Activated naive CD8-positive, alpha-beta T cell treated with anti-CD3 and anti-CD28 coated beads, Interleukin-2, amount 50 U/mL, for 24 hours (primary cell): ENCODE results near the gene ANKRD53.
"Not testable (repeated sequence)": the region's sequence is repeated elsewhere in the genome, so short reads cannot be mapped to it uniquely, and the experiment has no call there.

Experiments
- ATAC-seq: fragments of 150-1000 bp; cut with Tn5 transposase; one replicate; pipeline ENCODE4 v1.10.0; 2021
- DNase-seq: peaks from one replicate; pipeline ENCODE4 v3.0.0; 2021
- H3K27ac Mint-ChIP-seq: one replicate; pipeline ENCODE4 v1.8.0; 2021; ENCODE audit warnings: mild to moderate bottlenecking, mixed read lengths
- H3K27me3 Mint-ChIP-seq: one replicate; pipeline ENCODE4 v1.8.0; 2021; ENCODE audit warnings: mixed read lengths
- H3K36me3 Mint-ChIP-seq: one replicate; pipeline ENCODE4 v1.8.0; 2021; ENCODE audit warnings: low read depth, mixed read lengths
- H3K4me1 Mint-ChIP-seq: one replicate; pipeline ENCODE4 v1.8.0; 2021; ENCODE audit warnings: mixed read lengths
- H3K4me3 Mint-ChIP-seq: one replicate; pipeline ENCODE4 v1.8.0; 2021; ENCODE audit warnings: mild to moderate bottlenecking, moderate library complexity, mixed read lengths
- H3K9me3 Mint-ChIP-seq: one replicate; pipeline ENCODE4 v1.8.0; 2021; ENCODE audit warnings: mixed read lengths

ANKRD53 gene

GRCh38 chr2:70987386-70987785 lies 9.0 kb downstream of the ANKRD53 start:
- Mint-ChIP-seq H3K9me3 (no peaks in the 10 kb centered on the region), H3K27me3 (no peaks in the 10 kb centered on the region), H3K27ac (no peak overlapping the region), H3K4me1 (peaks cover 17% of the 10 kb centered on the region), H3K36me3 (peaks cover 26% of the 10 kb centered on the region), H3K4me3 (no peak overlapping the region)
- ATAC-seq (no peak), DNase-seq (no peak)

- Mint-ChIP-seq H3K4me1 (peaks cover 23% of the 10 kb centered on the region), H3K4me3 (no peak overlapping the region), H3K36me3 (peaks cover 26% of the 10 kb centered on the region), H3K27ac (peak overlapping the region; percentile 52), H3K27me3 (no peaks in the 10 kb centered on the region), H3K9me3 (no peaks in the 10 kb centered on the region)
- ATAC-seq (no peak), DNase-seq (no peak)
Measured at GRCh38 chr2:70988151-70988550, 9.7 kb downstream of the ANKRD53 start.

DNA sequence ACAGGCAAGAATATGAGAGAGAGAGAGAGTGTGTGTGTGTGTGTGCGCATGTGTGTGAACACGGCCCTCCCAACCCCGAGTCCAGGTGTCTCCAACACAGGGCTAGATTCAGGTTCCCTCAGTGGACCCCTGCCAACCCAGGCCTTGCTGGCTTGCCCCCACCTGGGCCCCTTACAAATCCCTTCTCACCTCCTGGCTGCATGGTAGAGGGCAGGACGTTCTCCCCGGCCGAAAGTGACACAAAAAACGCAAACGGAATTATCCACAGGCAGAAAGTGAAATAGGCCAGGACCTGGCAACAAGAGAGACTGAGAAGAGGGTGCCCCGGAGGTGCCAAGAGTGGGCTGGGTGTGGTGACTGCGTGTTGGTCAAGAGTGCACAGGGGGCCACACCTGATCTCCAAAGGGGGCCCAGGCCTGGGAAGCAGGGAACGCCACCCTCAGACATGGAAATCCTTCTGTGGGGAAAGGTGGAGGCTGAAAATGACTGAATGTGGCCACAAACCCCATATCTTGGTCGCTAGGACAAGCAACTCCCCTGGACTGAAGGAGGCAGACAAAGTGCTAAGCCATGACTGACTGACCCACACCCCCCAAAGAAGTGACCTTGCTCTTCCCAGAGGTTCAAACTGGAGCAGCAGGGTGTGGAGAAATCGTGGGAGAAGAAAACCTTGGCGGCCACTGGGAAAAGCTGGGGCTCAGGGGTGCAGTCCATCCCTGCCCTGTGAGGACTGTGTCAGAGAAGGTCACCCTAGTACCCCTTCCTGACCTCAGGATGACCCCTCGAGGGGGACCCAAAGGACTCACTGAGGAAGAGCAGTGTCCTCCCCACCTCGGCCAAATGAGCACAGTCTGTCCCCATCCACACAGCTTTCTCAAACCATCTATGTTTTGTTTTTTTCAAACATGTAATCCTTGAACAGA lies 10.6 kb downstream of the ANKRD53 start:
- Mint-ChIP-seq H3K9me3 (no peaks in the 10 kb centered on the region), H3K36me3 (peaks cover 28% of the 10 kb centered on the region), H3K27me3 (no peaks in the 10 kb centered on the region), H3K4me3 (no peak overlapping the region), H3K4me1 (peaks cover 31% of the 10 kb centered on the region), H3K27ac (peak overlapping the region; percentile 52)
- DNase-seq (no peak), ATAC-seq (no peak)

DNA sequence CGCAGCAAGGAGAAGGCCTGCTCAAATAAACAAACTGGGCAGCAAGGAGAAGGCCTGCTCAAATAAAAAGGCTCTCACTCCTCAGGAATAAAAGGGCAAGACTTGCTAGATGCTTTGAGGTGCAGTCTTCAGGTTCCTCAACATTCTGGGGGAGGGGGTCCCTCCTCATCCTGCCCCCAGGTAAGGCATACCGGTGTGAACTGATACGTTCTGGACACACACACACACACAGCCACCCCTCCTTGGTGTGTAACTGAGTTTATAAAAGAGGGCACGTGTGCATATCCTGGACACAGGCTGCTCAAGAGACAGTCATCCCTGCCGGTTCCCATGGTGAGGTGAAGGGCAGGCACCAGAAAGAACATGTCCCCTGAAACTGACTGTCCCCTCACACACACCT lies 11.8 kb downstream of the ANKRD53 start:
- Mint-ChIP-seq H3K4me3 (no peak overlapping the region), H3K27me3 (no peaks in the 10 kb centered on the region), H3K36me3 (peaks cover 29% of the 10 kb centered on the region), H3K27ac (no peak overlapping the region), H3K4me1 (peaks cover 24% of the 10 kb centered on the region), H3K9me3 (no peaks in the 10 kb centered on the region)
- DNase-seq (no peak), ATAC-seq (no peak)

- Mint-ChIP-seq H3K27ac (no peak overlapping the region), H3K4me3 (no peak overlapping the region), H3K36me3 (peaks cover 22% of the 10 kb centered on the region), H3K9me3 (no peaks in the 10 kb centered on the region), H3K4me1 (peaks cover 28% of the 10 kb centered on the region), H3K27me3 (no peaks in the 10 kb centered on the region)
- ATAC-seq (no peak), DNase-seq (no peak)
Measured at GRCh38 chr2:70991142-70991541, 12.7 kb downstream of the ANKRD53 start.

DNA sequence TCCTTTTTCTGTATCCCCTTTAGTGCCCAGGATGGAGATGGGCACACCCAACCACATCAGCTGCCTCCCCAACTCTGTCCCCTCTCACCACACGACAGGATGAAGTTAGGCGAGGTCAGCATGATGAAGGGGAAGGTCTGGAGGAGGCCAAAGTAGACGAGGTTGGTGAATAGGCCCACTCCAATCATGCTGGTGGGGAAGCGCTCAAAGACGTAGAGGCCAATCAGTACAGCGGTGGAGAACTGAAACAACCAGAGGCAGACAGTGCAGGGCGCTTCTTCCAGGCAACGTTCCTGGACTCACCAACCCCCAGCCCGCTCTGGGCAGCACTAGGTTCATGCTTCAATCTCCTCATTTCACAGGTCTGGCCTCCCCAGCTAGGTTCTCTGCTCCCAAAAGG lies 13.3 kb downstream of the ANKRD53 start:
- Mint-ChIP-seq H3K4me3 (no peak overlapping the region), H3K27me3 (no peaks in the 10 kb centered on the region), H3K4me1 (peaks cover 28% of the 10 kb centered on the region), H3K27ac (peak overlapping the region; percentile 54), H3K36me3 (peaks cover 16% of the 10 kb centered on the region), H3K9me3 (no peaks in the 10 kb centered on the region)
- no peak for ATAC-seq
- no peak for DNase-seq

GRCh38 chr2:70992945-70993853 lies 14.8 kb downstream of the ANKRD53 start:
- Mint-ChIP-seq H3K36me3 (peaks cover 15% of the 10 kb centered on the region), H3K9me3 (no peaks in the 10 kb centered on the region), H3K4me1 (peaks cover 28% of the 10 kb centered on the region), H3K4me3 (peak overlapping the region; percentile 97), H3K27me3 (no peaks in the 10 kb centered on the region), H3K27ac (peak overlapping the region; percentile 96)
- no peak for DNase-seq
- ATAC-seq, result no peak

- ATAC-seq (peak; percentile 33), DNase-seq (peak; percentile 67)
- H3K36me3 Mint-ChIP-seq, result peaks cover 15% of the 10 kb centered on the region
- no peaks in the 10 kb centered on the region for H3K9me3 Mint-ChIP-seq
- H3K4me1 Mint-ChIP-seq, result peaks cover 28% of the 10 kb centered on the region
- H3K27ac Mint-ChIP-seq, result peak overlapping the region; percentile 96
- peak overlapping the region; percentile 97 for H3K4me3 Mint-ChIP-seq
- H3K27me3 Mint-ChIP-seq, result no peaks in the 10 kb centered on the region
Measured at GRCh38 chr2:70994009-70994698, 15.7 kb downstream of the ANKRD53 start.

- DNase-seq (peak; percentile 93), ATAC-seq (peak; percentile 99)
- H3K27me3 Mint-ChIP-seq, result no peaks in the 10 kb centered on the region
- peak within 1 kb of the TSS; percentile 97 for H3K4me3 Mint-ChIP-seq
- peaks cover 15% of the 10 kb centered on the region for H3K36me3 Mint-ChIP-seq
- H3K27ac Mint-ChIP-seq, result peak within 1 kb of the TSS; percentile 96
- H3K9me3 Mint-ChIP-seq, result no peaks in the 10 kb centered on the region
- peaks cover 30% of the 10 kb centered on the region for H3K4me1 Mint-ChIP-seq
Measured at GRCh38 chr2:70994699-70995425, 16.4 kb downstream of the ANKRD53 start, which contains the start of gene TEX261. TEX261 (minus strand) TSS chr2:70994873; CDS start chr2:70994757, 116 bp downstream.

- DNase-seq, result peak; percentile 44
- Mint-ChIP-seq H3K4me3 (peak overlapping the region; percentile 82), H3K27me3 (no peaks in the 10 kb centered on the region), H3K36me3 (peaks cover 15% of the 10 kb centered on the region), H3K9me3 (no peaks in the 10 kb centered on the region), H3K27ac (peak overlapping the region; percentile 27), H3K4me1 (peaks cover 30% of the 10 kb centered on the region)
- peak; percentile 45 for ATAC-seq
Measured at GRCh38 chr2:70995426-70995729, 16.9 kb downstream of the ANKRD53 start.

DNA sequence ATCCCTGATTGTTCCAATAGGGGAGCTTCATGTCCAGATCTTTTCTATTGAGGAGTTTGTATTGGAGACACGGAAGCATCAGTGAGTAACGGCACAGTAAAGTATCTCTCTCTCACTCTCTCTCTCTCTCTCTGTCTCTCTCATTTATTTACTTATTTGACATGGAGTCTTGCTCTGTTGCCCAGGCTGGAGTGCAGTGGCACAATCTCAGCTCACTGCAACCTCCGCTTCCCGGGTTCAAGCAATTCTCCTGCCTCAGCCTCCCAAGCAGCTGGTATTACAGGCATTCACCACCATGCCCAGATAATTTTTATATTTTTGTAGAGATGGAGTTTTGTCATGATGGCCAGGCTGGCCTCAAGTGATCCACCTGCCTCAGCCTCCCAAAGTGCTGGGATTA lies 20.5 kb downstream of the ANKRD53 start:
- not testable (repeated sequence) for H3K36me3 Mint-ChIP-seq, ATAC-seq, H3K4me3 Mint-ChIP-seq, H3K27ac Mint-ChIP-seq, H3K27me3 Mint-ChIP-seq, H3K9me3 Mint-ChIP-seq, DNase-seq
- peaks cover 23% of the 10 kb centered on the region for H3K4me1 Mint-ChIP-seq

DNA sequence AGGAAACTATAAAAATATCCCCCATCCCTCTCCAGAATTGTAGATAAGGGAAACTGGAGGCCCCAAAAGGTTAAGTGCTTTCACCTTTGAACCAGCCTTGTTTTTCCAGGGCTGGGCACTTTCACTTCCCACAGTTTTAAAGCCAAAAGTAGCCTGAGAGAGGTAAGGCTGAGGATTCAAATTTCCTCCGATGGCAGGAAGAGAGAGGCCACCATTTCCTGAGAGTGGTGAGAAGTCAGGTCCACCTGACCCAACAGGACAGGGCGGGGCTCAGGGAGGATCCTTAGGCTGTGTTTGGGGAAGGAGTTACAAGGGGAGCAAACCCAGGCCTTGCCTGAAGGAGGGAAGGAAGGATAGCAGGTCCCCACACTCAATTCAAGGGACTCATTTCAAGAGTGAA lies 20.9 kb downstream of the ANKRD53 start:
- DNase-seq, result no peak
- Mint-ChIP-seq H3K4me3 (no peak overlapping the region), H3K27ac (no peak overlapping the region), H3K36me3 (no peaks in the 10 kb centered on the region), H3K27me3 (peaks cover 3% of the 10 kb centered on the region), H3K4me1 (peaks cover 20% of the 10 kb centered on the region), H3K9me3 (no peaks in the 10 kb centered on the region)
- no peak for ATAC-seq

DNA sequence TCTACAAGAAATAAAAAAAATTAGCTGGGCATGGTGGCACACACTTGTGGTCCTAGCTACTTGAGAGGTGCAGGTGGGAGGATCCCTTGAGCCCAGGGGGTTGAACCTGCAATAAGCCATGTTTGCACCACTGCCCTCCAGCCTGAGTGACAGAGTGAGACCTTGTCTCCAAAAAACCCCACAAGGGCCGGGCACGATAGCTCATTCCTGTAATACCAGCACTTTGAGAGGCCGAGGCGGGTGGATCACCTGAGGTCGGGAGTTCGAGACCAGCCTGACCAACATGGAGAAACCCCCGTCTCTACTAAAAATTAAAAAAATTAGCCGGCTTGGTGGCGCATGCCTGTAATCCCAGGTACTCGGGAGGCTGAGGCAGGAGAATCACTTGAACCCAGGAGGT lies 21.5 kb downstream of the ANKRD53 start:
- H3K27me3 Mint-ChIP-seq, H3K4me3 Mint-ChIP-seq, H3K27ac Mint-ChIP-seq, H3K36me3 Mint-ChIP-seq, DNase-seq, H3K9me3 Mint-ChIP-seq, ATAC-seq: not testable (repeated sequence)
- peaks cover 20% of the 10 kb centered on the region for H3K4me1 Mint-ChIP-seq
